ENCODE data around the gene SLC35A2. TPM values are rescaled to one million over a fixed set of nuclear protein-coding genes. Genes with fewer than 3 reads are reported as not detected.
"Not testable (repeated sequence)": the region's sequence is repeated elsewhere in the genome, so short reads cannot be mapped to it uniquely, and the experiment has no call there.

Gene SLC35A2
- total and polyA plus RNA-seq, 2 of the 4 experiments (the other 2 are of a cell fraction) = 10.8 to 48.3 TPM

GRCh38 chrX:48886586-48886985 lies 24.9 kb downstream of the SLC35A2 start:
- H3K4me1 ChIP-seq (ENCODE audit: control insufficient read depth, insufficient read depth, low read length); in situ Hi-C loops (cut with MboI; ENCODE audit: low sequenced_read_pairs); H3K23ac ChIP-seq (ENCODE audit: low read depth, low read length); H3K4ac ChIP-seq (ENCODE audit: low read depth, low read length); H3K9ac ChIP-seq (ENCODE audit: low read depth, low read length); ATAC-seq (ENCODE audit: low read depth); POLR2A ChIA-PET (ENCODE audit: unreplicated experiment); H3K56ac ChIP-seq (ENCODE audit: extremely low read depth, insufficient read depth, low read length); H3K4me3 ChIP-seq (ENCODE audit: insufficient read depth, low read depth, low read length); intact Hi-C loops (cut with micrococcal nuclease); H3K18ac ChIP-seq (ENCODE audit: low read depth, low read length); H2BK120ac ChIP-seq (ENCODE audit: low read depth, low read length); H3K27ac ChIP-seq (ENCODE audit: insufficient read depth, low read length); H3K27me3 ChIP-seq (ENCODE audit: control insufficient read depth, insufficient read depth, low read length); BruUV-seq (replicated peaks); dilution Hi-C loops (cut with HindIII; ENCODE audit: low sequenced_read_pairs, unreplicated experiment); H2BK15ac ChIP-seq (ENCODE audit: low read depth, low read length); H4K20me1 ChIP-seq (ENCODE audit: insufficient read depth, low read length); H2BK20ac ChIP-seq (ENCODE audit: low read depth, low read length); H4K91ac ChIP-seq (ENCODE audit: insufficient read depth, low read depth, low read length); H3K4me2 ChIP-seq (ENCODE audit: low read depth, low read length); H3K79me1 ChIP-seq (ENCODE audit: low read depth in 1 of 2, low read length in 2 of 2); CTCF ChIA-PET; H2AFZ ChIP-seq (replicated peaks; ENCODE audit: low read length, poor library complexity); H3K36me3 ChIP-seq (ENCODE audit: control insufficient read depth, insufficient read depth, low read length); DNase-seq; H4K5ac ChIP-seq (ENCODE audit: low read depth, low read length); H3K9me1 ChIP-seq (ENCODE audit: insufficient read depth, low read length); H3K9me3 ChIP-seq (ENCODE audit: control insufficient read depth, insufficient read depth, low read length); H2AK5ac ChIP-seq (ENCODE audit: low read depth, low read length); H3K14ac ChIP-seq (replicated peaks; ENCODE audit: low read depth, low read length); H2AK9ac ChIP-seq (replicated peaks; ENCODE audit: low read depth, low read length, poor library complexity); H2BK5ac ChIP-seq (ENCODE audit: low read depth, low read length, poor library complexity, severe bottlenecking); H4K8ac ChIP-seq (ENCODE audit: low read depth in 2 of 2, low read length in 2 of 2): not testable (repeated sequence)
- 80% methylated on average over 1 of the region's 5 CpGs; no CpG with 5 or more reads in 1 of the 2 experiments for WGBS, 2 experiments (ENCODE audit: extremely low coverage in 2 of 2, insufficient read length in 1 of 2)

Data from IMR-90 (cell line).